ENCODE measurements around the gene RPL36.
"Not testable (repeated sequence)": the region's sequence is repeated elsewhere in the genome, so short reads cannot be mapped to it uniquely, and the experiment has no call there.

RPL36 gene

GRCh38 chr19:5683177-5683886 is 6.8 kb upstream of the RPL36 start:
- TF ChIP-seq CTCF (IDR thresholded peaks at IDR 0.05; ENCODE audit: insufficient read depth, low read depth, low read length, missing control alignments), result no peak
- no peak overlapping the region for H3K4me3 ChIP-seq (ENCODE audit: low read length)
- peak; percentile 44 for DNase-seq (ENCODE audit: low read depth)

GRCh38 chr19:5684694-5685430 is 5.2 kb upstream of the RPL36 start:
- no peak for DNase-seq (ENCODE audit: low read depth)
- no peak overlapping the region for H3K4me3 ChIP-seq (ENCODE audit: low read length)
- TF ChIP-seq CTCF (IDR thresholded peaks at IDR 0.05; ENCODE audit: insufficient read depth, low read depth, low read length, missing control alignments), result no peak

- no peak for DNase-seq (ENCODE audit: low read depth)
- H3K4me3 ChIP-seq (ENCODE audit: low read length), result peak overlapping the region; percentile 55
- TF ChIP-seq CTCF (IDR thresholded peaks at IDR 0.05; ENCODE audit: insufficient read depth, low read depth, low read length, missing control alignments), result no peak
Measured at GRCh38 chr19:5686326-5686646, 3.8 kb upstream of the RPL36 start.

GRCh38 chr19:5686647-5687359 is 3.3 kb upstream of the RPL36 start:
- TF ChIP-seq CTCF (IDR thresholded peaks at IDR 0.05; ENCODE audit: insufficient read depth, low read depth, low read length, missing control alignments), result peak; percentile 81
- H3K4me3 ChIP-seq (ENCODE audit: low read length), result peak overlapping the region; percentile 55
- DNase-seq (ENCODE audit: low read depth), result peak; percentile 94

GRCh38 chr19:5687360-5688198 is 2.5 kb upstream of the RPL36 start:
- peak overlapping the region; percentile 55 for H3K4me3 ChIP-seq (ENCODE audit: low read length)
- DNase-seq (ENCODE audit: low read depth), result no peak

GRCh38 chr19:5688262-5688881 is 1.7 kb upstream of the RPL36 start:
- not testable (repeated sequence) for DNase-seq (ENCODE audit: low read depth); H3K4me3 ChIP-seq (ENCODE audit: low read length)

More at GRCh38 chr19:5687360-5688198, 2.5 kb upstream of the RPL36 start:
- no peak for TF ChIP-seq CTCF (IDR thresholded peaks at IDR 0.05; ENCODE audit: insufficient read depth, low read depth, low read length, missing control alignments)

Measured in epithelial cell of esophagus (primary cell).